HUES64 (cell line): ENCODE results near the gene PRDM1.

Experiments
- H3K27ac ChIP-seq: 2 replicates; pipeline ENCODE4 v1.7.0; 2013; ENCODE audit warnings: low read depth, low read length, inconsistent platforms
- H3K27me3 ChIP-seq: 2 replicates; pipeline ENCODE4 v1.6.1; 2013; ENCODE audit warnings: mild to moderate bottlenecking, low read length; ENCODE audit not compliant: insufficient read depth
- H3K36me3 ChIP-seq: 2 replicates; pipeline ENCODE4 v1.6.1; 2013; ENCODE audit warnings: mild to moderate bottlenecking, low read length; ENCODE audit not compliant: insufficient read depth
- H3K4me1 ChIP-seq: 2 replicates; pipeline ENCODE4 v1.6.1; 2013; ENCODE audit warnings: mild to moderate bottlenecking, low read length, moderate library complexity; ENCODE audit not compliant: insufficient read depth
- H3K4me3 ChIP-seq: 2 replicates; pipeline ENCODE4 v1.5.1; 2013; ENCODE audit warnings: mild to moderate bottlenecking, low read length, moderate library complexity
- H3K9ac ChIP-seq: 2 replicates; pipeline ENCODE4 v1.6.1; 2013; ENCODE audit warnings: mild to moderate bottlenecking, low read depth, low read length
- H3K9me3 ChIP-seq: 2 replicates; pipeline ENCODE4 v1.6.1; 2013; ENCODE audit warnings: low read depth, low read length; ENCODE audit not compliant: insufficient read depth
- WGBS: fragments of 150-250, 120-280 bp; methylation state at CpG from one replicate; pipeline ENCODE4 v1.1.7; 2013; ENCODE audit warnings: missing lambda C conversion rate; 5-methylcytosine and 5-hydroxymethylcytosine counted together

The PRDM1 gene

DNA sequence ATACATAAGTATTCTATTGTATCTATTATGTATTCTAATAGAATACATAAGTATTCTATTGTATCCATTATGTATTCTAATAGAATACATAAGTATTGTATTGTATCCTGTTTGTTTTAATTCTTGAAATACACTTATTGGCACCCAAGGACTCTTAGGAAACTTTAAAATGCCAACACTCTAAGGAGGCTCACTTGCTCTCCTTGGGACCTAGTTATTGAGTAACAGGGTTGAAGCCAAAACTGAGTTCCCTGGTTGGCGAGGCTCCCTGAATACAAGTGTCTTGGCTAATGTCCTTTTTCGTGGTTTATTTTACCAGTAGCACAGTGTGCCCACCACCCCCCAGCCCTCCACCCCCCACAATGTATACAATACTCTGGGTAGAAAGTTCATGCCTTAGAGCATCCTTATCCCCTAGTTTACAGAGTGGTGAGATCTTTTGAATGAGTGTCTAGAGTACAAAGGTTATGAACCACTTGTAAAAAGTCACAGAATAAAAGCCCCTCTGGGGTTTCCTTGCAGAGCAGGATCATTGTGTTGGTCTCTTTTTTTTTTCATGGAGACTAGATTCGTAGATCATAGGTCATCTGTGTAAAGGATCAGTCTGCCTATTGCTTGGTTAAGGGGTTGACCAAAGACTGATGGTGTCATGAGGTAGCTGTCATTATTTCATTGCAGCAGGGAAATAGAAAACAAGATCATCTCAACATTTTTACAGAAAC, 32.5 kb upstream of the PRDM1 start:
- no peaks in the 10 kb centered on the region for H3K36me3 ChIP-seq
- no peak overlapping the region for H3K27ac ChIP-seq
- 89% methylated on average over 3 of the region's 3 CpGs for WGBS
- peaks cover 38% of the 10 kb centered on the region for H3K4me1 ChIP-seq
- H3K27me3 ChIP-seq = peaks cover 8% of the 10 kb centered on the region; the same call in 1 of the 2 replicates
- no peak overlapping the region for H3K4me3 ChIP-seq
- H3K9me3 ChIP-seq = no peaks in the 10 kb centered on the region
- no peak overlapping the region for H3K9ac ChIP-seq

GRCh38 chr6:106055489-106055888, 30.6 kb upstream of the PRDM1 start:
- Histone ChIP-seq H3K4me1 (peaks cover 33% of the 10 kb centered on the region), H3K9me3 (no peaks in the 10 kb centered on the region), H3K27ac (no peak overlapping the region)

GRCh38 chr6:106056060-106056745, 29.9 kb upstream of the PRDM1 start:
- Histone ChIP-seq H3K9me3 (no peaks in the 10 kb centered on the region), H3K9ac (no peak overlapping the region), H3K27me3 (no peaks in the 10 kb centered on the region), H3K4me3 (no peak overlapping the region), H3K36me3 (no peaks in the 10 kb centered on the region), H3K4me1 (peaks cover 26% of the 10 kb centered on the region), H3K27ac (no peak overlapping the region)
- WGBS = 27% methylated on average over 4 of the region's 5 CpGs

More at GRCh38 chr6:106055489-106055888, 30.6 kb upstream of the PRDM1 start:
- H3K27me3 ChIP-seq = no peaks in the 10 kb centered on the region
- 79% methylated on average over 4 of the region's 4 CpGs for WGBS
- no peak overlapping the region for H3K9ac ChIP-seq
- H3K4me3 ChIP-seq = no peak overlapping the region
- H3K36me3 ChIP-seq = no peaks in the 10 kb centered on the region

GRCh38 chr6:106056746-106057390, 29.3 kb upstream of the PRDM1 start:
- WGBS = 100% methylated on average over 1 of the region's 1 CpG
- Histone ChIP-seq H3K4me1 (peaks cover 20% of the 10 kb centered on the region), H3K27ac (no peak overlapping the region), H3K4me3 (no peak overlapping the region), H3K27me3 (no peaks in the 10 kb centered on the region), H3K9me3 (no peaks in the 10 kb centered on the region), H3K36me3 (no peaks in the 10 kb centered on the region), H3K9ac (no peak overlapping the region)

DNA sequence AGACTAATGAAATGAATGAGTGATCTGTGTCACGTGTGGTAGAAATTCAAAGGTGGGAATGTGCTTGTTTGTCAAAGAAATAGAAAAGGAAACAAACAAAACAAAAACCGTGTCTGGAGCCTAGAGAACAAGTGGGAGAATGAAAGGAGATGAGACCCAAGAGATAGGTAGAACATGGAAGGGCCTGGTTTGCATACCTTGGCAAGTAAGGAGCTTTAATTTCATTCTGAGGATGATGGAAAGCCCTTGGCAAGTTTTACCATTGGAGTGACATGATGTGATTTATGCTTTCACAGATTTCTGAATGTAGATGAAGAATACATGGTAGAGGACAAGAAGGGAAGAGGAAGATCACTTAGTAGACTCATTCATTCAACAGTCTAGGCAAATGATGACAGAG, 26.8 kb upstream of the PRDM1 start:
- H3K27me3 ChIP-seq = no peaks in the 10 kb centered on the region
- H3K9ac ChIP-seq = no peak overlapping the region
- no peaks in the 10 kb centered on the region for H3K9me3 ChIP-seq
- H3K4me3 ChIP-seq = no peak overlapping the region
- peaks cover 31% of the 10 kb centered on the region for H3K4me1 ChIP-seq
- H3K36me3 ChIP-seq = no peaks in the 10 kb centered on the region
- H3K27ac ChIP-seq = no peak overlapping the region
- 92% methylated on average over 2 of the region's 2 CpGs for WGBS

GRCh38 chr6:106060167-106060566, 26.0 kb upstream of the PRDM1 start:
- H3K4me3 ChIP-seq = no peak overlapping the region
- H3K27ac ChIP-seq = no peak overlapping the region
- H3K9ac ChIP-seq = no peak overlapping the region
- H3K36me3 ChIP-seq = no peaks in the 10 kb centered on the region
- H3K9me3 ChIP-seq = no peaks in the 10 kb centered on the region
- H3K27me3 ChIP-seq = no peaks in the 10 kb centered on the region
- peaks cover 31% of the 10 kb centered on the region for H3K4me1 ChIP-seq
- WGBS = 88% methylated on average over 3 of the region's 3 CpGs

- WGBS = 92% methylated on average over 2 of the region's 2 CpGs
- H3K9ac ChIP-seq = no peak overlapping the region
Measured at GRCh38 chr6:106063448-106063850, 22.7 kb upstream of the PRDM1 start.

DNA sequence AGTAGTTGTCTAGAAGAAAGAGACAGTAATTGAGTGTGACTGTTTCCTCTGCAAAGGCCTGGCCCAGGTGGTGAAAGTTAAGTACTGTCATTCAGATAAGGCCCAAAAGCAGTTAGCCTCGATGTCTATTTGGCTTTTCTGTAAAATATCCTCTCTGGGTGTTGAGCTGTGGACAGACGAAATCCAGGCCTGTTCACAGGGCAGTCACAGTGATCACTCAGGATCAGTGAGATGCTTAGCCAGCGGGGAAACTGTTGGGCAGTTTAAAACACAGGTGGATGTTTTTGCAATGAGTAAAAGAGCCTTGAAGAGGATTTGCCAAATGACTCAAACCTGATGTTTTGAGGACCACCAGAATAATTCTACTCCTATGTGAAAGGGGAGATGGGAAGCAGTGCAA, 22.0 kb upstream of the PRDM1 start:
- WGBS = 84% methylated on average over 3 of the region's 3 CpGs
- Histone ChIP-seq H3K27ac (no peak overlapping the region), H3K27me3 (no peaks in the 10 kb centered on the region), H3K9ac (no peak overlapping the region), H3K9me3 (no peaks in the 10 kb centered on the region), H3K4me1 (peaks cover 14% of the 10 kb centered on the region), H3K36me3 (no peaks in the 10 kb centered on the region), H3K4me3 (no peak overlapping the region)

More at GRCh38 chr6:106063448-106063850, 22.7 kb upstream of the PRDM1 start:
- Histone ChIP-seq H3K36me3 (no peaks in the 10 kb centered on the region), H3K27me3 (no peaks in the 10 kb centered on the region), H3K9me3 (no peaks in the 10 kb centered on the region), H3K27ac (no peak overlapping the region), H3K4me3 (no peak overlapping the region), H3K4me1 (peaks cover 14% of the 10 kb centered on the region)

GRCh38 chr6:106064756-106065155, 21.4 kb upstream of the PRDM1 start:
- no peaks in the 10 kb centered on the region for H3K36me3 ChIP-seq
- 68% methylated on average over 1 of the region's 1 CpG for WGBS
- H3K27ac ChIP-seq = no peak overlapping the region
- H3K9me3 ChIP-seq = no peaks in the 10 kb centered on the region
- no peak overlapping the region for H3K9ac ChIP-seq
- H3K4me1 ChIP-seq = peaks cover 14% of the 10 kb centered on the region
- H3K27me3 ChIP-seq = no peaks in the 10 kb centered on the region
- no peak overlapping the region for H3K4me3 ChIP-seq

- Histone ChIP-seq H3K9me3 (no peaks in the 10 kb centered on the region), H3K36me3 (no peaks in the 10 kb centered on the region), H3K4me3 (no peak overlapping the region), H3K27ac (no peak overlapping the region), H3K9ac (no peak overlapping the region), H3K4me1 (peaks cover 14% of the 10 kb centered on the region), H3K27me3 (no peaks in the 10 kb centered on the region)
- WGBS = 100% methylated on average over 1 of the region's 1 CpG
Measured at GRCh38 chr6:106066989-106067388, 19.1 kb upstream of the PRDM1 start.

GRCh38 chr6:106069478-106069877, 16.7 kb upstream of the PRDM1 start:
- 91% methylated on average over 8 of the region's 8 CpGs for WGBS
- Histone ChIP-seq H3K9ac (no peak overlapping the region), H3K4me1 (no peaks in the 10 kb centered on the region), H3K9me3 (no peaks in the 10 kb centered on the region), H3K27ac (no peak overlapping the region), H3K36me3 (no peaks in the 10 kb centered on the region), H3K4me3 (no peak overlapping the region), H3K27me3 (no peaks in the 10 kb centered on the region)
